ENCODE measurements around the gene CDK8. TPM values are rescaled to one million over a fixed set of nuclear protein-coding genes. Genes with fewer than 3 reads are reported as not detected.

Gene CDK8
- total and polyA plus RNA-seq, 12 donors, result 6.4 to 12.5 (median 9.2) TPM

DNA sequence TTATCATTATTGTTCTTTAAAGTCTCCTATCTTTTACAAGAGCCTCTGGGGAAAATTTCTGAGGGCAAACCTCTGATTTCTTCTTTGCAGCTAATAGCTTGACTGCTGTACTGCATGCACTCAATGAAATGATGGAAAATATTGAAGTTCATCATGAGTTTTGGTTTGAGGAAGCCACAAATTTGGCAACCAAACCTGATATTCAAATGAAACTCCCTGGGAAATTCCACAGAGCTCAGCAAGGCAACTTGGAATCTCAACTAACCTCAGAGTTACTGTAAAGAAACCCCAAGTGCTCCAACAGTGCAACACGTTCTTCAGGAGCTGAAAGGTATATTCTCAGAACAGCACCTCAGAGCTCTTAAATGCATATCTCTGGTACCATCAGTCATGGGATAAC is 17.6 kb upstream of the CDK8 start:
- Histone ChIP-seq H3K4me3 (no peak overlapping the region), H3K4me1 (no peaks in the 10 kb centered on the region), H3K9me3 (no peaks in the 10 kb centered on the region), H3K27ac (no peak overlapping the region), H3K36me3 (no peaks in the 10 kb centered on the region), H3K27me3 (peaks cover 0 to 4% (median 0%) of the 10 kb centered on the region in 7 donors)
- TF ChIP-seq, protein P1, sequence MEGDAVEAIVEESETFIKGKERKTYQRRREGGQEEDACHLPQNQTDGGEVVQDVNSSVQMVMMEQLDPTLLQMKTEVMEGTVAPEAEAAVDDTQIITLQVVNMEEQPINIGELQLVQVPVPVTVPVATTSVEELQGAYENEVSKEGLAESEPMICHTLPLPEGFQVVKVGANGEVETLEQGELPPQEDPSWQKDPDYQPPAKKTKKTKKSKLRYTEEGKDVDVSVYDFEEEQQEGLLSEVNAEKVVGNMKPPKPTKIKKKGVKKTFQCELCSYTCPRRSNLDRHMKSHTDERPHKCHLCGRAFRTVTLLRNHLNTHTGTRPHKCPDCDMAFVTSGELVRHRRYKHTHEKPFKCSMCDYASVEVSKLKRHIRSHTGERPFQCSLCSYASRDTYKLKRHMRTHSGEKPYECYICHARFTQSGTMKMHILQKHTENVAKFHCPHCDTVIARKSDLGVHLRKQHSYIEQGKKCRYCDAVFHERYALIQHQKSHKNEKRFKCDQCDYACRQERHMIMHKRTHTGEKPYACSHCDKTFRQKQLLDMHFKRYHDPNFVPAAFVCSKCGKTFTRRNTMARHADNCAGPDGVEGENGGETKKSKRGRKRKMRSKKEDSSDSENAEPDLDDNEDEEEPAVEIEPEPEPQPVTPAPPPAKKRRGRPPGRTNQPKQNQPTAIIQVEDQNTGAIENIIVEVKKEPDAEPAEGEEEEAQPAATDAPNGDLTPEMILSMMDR (IDR thresholded peaks at IDR 0.05), result no peak
- ATAC-seq (no peak), DNase-seq (no peak)
- WGBS, 2 donors, result 62 to 63% methylated on average over 1 of the region's 1 CpG
- intact Hi-C loops (cut with DNase I), result no loop called here

DNA sequence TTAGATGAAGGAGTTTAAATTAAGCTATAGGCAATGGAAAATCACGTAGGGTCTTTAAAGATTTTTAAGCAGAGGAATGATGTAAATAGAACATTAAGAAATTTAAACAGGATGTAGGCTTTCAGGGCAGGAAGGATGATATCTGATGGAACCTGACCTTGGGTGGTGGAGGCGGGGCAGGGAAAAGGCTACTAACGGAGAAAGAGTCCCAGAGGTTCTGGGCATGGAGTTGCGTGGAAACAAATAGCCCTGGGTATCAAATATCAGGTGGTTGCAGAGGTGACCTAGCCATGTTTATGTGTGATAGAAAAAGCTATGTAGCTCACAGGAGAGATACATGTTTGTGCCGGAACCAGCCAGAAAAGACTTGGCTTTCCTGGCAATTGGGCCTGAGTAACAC is 7.8 kb upstream of the CDK8 start:
- no peak for DNase-seq
- TF ChIP-seq, protein P1 (IDR thresholded peaks at IDR 0.05), result no peak
- Histone ChIP-seq H3K4me3 (no peak overlapping the region), H3K27me3 (no peaks in the 10 kb centered on the region), H3K27ac (no peak overlapping the region), H3K36me3 (no peaks in the 10 kb centered on the region), H3K4me1 (no peaks in the 10 kb centered on the region), H3K9me3 (peaks cover 0 to 9% (median 0%) of the 10 kb centered on the region in 11 donors)
- WGBS, 2 donors, result 69 to 71% methylated on average over 5 of the region's 5 CpGs
- no peak for ATAC-seq
- intact Hi-C loops (cut with DNase I), result no loop called here

DNA sequence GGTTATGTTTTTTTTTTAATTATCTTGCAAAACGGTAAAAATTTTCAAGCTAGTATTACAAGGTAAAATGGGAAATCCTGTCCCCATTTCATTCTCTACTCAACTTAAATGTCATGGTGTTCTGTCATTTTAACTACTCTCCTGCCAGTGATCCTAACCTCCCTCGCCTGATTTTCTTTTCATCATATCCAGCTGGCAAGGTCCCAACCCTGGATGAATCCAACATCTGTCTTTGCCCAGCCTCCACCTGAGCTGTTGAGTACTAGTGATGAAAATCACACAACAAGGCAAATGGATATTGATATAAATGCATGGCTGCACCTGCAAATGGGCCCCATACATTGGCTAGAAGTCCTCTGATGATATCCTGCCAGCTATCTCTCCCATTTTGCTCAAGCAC is 6.9 kb upstream of the CDK8 start:
- TF ChIP-seq, protein P1 (IDR thresholded peaks at IDR 0.05), result no peak
- Histone ChIP-seq H3K4me3 (no peak overlapping the region), H3K36me3 (no peaks in the 10 kb centered on the region), H3K9me3 (peaks cover 0 to 9% (median 0%) of the 10 kb centered on the region in 11 donors), H3K27me3 (no peaks in the 10 kb centered on the region), H3K4me1 (no peaks in the 10 kb centered on the region), H3K27ac (no peak overlapping the region)
- WGBS, 2 donors, result 64 to 65% methylated on average over 2 of the region's 2 CpGs
- ATAC-seq (no peak), DNase-seq (no peak)
- intact Hi-C loops (cut with DNase I), result no loop called here

DNA sequence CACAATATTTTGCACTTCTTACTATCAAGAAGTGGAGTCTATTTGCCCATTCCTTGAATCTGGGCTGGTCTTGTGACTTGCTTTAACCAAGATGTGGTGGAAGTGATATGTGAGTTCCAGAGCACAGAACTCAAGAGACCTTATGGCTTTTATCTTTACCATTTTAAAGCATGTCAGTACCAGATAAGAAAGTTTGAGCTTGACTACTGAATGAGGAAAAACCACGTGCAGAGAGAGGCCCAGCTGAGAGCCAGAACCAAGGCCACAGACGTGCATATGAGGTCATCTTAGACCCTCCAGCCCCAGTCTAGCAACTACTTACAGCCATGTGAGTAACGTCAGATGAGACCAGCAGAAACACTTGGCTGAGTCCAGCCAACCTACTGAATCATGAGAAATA is 6.3 kb upstream of the CDK8 start:
- H3K4me1 ChIP-seq, result no peaks in the 10 kb centered on the region
- no peaks in the 10 kb centered on the region for H3K36me3 ChIP-seq
- no peak overlapping the region for H3K27ac ChIP-seq
- H3K4me3 ChIP-seq, result no peak overlapping the region
- peaks cover 0 to 4% (median 0%) of the 10 kb centered on the region in 11 donors for H3K9me3 ChIP-seq
- intact Hi-C loops (cut with DNase I), result no loop called here
- ATAC-seq (no peak), DNase-seq (no peak)
- TF ChIP-seq, protein P1 (IDR thresholded peaks at IDR 0.05), result no peak
- WGBS, 2 donors, result 20 to 27% methylated on average over 3 of the region's 3 CpGs
- no peaks in the 10 kb centered on the region for H3K27me3 ChIP-seq
